Germinal center (tissue), 1 donor: ENCODE results near the gene OR52K1.
"Not testable (repeated sequence)": the region's sequence is repeated elsewhere in the genome, so short reads cannot be mapped to it uniquely, and the experiment has no call there.

ENCODE experiments used
- DNase-seq: peaks from one replicate; pipeline ENCODE4 v3.0.0; 2012; ENCODE audit warnings: mixed read lengths, low spot score

The OR52K1 gene

GRCh38 chr11:4491878-4492606, 9.6 kb downstream of the OR52K1 start:
- no peak for DNase-seq

DNA sequence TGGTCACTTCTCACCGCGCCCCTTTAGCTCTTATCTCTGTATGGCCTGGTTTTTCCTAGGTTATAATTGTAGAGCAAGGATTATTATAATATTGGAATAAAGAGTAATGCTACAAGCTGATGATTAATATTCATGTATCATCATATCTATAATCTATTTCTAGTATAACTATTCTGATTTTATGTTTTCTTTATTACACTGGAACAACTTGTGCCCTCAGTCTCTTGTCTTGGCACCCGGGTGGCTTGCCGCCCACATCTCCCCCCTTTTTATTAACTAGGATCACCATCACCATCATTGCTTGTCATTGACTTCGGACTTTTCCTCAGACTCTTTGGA, 11.0 kb downstream of the OR52K1 start:
- DNase-seq, result no peak

GRCh38 chr11:4495487-4495886, 13.0 kb downstream of the OR52K1 start:
- no peak for DNase-seq

DNA sequence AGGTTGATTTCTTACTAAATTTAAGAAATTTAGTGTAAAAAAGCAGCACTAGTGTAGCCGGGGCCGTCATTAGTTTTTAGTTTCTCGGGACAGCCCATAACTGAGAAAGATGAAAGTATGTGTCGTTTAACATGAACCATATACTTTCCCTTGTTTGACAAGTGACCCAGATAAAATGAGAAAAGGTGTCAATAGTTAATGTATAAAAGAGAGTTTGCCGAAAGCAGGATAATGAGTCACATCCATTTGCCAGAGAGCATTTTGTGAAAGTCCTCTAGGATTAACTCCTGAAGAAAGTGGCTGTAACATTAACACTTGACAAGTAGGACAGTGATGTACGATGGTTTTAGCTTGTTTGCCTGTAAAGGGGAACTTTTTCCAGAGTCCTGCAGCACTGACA, 13.5 kb downstream of the OR52K1 start:
- DNase-seq, result no peak

DNA sequence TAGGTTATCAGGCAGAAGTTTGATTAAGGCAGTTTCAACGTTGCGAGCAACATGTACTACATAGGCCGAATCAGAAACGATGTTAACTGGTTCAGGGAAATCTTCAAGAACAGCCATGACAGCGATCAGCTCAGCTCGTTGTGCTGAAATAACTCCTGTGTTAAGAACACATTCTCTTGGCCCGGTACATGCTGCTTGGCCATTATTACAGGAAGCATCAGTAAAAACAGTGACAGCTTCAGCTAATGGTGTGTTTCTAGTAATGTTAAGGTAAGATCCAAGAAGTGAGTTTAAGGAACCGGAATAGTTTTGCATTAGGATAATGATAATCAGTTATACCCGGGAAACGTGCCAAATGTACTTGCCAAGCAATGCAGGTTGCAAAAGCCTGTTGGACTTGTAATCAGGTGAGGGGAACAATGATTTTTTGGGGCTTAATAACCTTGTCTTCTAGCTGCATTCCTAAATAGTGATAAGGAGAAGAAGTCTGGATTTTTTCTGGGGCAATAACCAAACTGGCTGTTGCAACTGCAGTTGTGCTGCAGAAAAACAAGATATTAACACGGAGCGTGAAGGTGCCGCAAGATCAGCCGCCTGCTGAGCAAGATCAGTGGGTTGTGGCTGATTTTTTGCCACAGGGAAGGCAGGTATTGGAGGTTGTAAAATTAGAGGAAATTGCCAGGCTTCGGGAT, 14.3 kb downstream of the OR52K1 start:
- no peak for DNase-seq

DNA sequence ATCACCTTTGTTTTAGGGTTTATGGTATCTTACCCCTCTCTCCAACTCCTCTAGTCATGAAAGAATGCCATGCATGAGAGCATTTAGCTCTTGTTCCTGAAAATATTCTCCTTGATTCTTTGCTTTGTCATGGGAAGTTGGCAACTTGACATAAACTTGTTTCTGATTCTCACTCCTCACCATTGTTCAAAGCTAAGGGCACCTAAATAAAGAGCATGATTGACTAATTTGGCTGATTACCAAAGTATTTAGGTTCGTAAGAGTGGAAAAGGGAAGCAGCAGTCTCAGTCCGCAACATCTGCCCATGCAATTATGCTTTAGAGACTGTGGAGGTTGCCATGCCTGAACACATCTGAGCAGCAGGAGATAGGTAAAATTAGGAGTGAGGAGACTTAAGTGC, 26.4 kb downstream of the OR52K1 start:
- no peak for DNase-seq

DNA sequence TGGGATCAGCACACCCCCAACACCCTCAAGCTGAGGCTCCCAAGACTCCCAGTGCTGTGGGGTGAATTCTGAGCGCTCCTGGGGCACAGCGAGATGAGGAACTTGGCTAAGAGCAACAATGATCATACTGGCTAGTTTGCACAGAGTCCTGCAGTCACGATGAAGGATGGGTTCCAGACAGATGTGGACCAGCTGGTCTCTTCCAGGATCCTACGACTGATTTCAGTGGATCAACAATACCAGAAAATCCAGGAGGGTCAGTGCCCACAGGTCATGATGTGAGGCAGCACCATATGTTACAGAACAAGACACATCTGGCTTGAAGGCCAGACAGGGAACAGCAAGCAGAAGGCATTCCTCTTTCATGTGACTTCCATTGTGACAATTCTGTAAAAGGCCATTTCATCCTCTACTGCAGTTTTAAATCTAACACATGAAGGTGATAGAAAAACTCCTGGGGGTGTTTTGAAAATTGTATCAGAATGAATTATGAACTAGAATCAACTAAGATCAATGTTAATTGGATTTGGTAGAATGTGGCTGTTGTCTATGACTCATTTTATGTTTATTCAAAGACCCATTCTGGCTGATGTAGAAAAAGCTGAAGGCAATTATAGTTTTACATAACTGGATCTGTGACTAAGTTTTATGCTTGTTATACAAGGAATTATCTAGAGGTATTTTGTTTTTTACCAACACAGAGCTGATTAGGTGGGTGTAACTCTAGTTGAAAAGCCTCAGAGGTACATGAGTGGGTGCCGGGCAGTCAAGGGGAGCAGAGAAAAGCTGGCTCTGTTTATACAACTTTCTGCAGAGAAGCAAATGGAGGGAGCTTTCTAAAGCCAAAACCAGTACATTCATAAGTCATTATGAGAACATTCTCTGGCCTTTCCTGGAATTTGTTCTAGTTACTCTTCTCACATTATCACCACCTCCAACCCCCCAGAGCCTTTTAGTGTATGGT, 29.1 kb downstream of the OR52K1 start:
- no peak for DNase-seq

GRCh38 chr11:4514196-4514595, 31.8 kb downstream of the OR52K1 start:
- no peak for DNase-seq

DNA sequence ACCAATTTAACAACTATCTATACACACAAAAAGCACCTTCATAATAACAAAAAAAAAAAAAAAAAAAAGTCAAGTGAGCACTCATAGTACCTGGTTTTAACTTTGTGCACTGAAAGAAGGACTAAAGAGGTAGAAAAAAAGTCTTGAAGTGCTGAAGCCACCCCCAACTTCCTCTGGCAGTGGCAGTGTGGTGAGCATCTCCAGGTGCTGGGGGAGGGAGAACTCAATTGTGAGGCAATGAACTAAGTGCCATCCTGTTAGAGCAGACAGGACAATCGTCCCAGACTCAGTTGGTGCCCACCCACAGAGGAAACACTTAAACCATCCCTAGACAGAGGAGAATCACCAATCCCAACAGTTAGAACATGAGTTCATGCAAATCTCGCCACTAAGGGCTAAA, 39.9 kb downstream of the OR52K1 start:
- no peak for DNase-seq

GRCh38 chr11:4522752-4523151, 40.3 kb downstream of the OR52K1 start:
- no peak for DNase-seq

DNA sequence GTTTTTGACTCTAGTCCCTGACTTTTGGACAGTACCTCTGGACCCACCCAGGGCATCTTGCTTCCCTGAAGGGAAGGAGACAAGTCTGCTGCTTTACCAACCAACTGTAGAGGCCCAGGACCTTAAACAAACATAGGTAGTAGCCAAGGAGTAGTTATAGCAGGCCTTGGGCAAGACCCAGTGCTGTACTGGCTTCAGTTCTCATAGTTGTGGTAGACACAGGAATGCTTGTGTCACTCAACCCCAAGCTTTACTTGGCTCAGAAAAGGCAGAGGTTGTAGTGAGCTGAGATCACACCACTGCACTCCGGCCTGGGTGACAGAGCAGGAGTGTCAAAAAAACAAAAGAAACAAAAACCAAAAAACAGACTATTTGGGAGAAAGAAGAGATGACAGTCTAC, 41.2 kb downstream of the OR52K1 start:
- no peak for DNase-seq

DNA sequence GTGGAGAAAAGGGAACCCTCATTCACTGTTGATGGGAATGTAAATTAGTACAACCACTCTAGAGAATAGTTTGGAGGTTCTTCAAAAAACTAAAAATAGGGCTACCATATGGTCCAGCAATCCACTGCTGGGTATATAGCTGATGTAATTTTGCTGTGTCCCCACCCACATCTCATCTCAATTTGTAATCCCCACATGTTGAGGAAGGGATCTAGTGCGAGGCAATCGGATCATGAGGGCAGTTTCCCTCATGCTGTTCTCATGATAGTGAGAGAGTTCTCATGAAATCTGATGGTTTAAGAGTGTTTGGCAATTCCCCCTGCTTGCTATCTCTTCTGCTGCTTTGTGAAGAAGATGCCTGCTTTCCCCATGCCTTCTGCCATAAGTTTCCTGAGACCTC, 45.5 kb downstream of the OR52K1 start:
- no peak for DNase-seq

GRCh38 chr11:4531686-4532085, 49.2 kb downstream of the OR52K1 start:
- not testable (repeated sequence) for DNase-seq

DNA sequence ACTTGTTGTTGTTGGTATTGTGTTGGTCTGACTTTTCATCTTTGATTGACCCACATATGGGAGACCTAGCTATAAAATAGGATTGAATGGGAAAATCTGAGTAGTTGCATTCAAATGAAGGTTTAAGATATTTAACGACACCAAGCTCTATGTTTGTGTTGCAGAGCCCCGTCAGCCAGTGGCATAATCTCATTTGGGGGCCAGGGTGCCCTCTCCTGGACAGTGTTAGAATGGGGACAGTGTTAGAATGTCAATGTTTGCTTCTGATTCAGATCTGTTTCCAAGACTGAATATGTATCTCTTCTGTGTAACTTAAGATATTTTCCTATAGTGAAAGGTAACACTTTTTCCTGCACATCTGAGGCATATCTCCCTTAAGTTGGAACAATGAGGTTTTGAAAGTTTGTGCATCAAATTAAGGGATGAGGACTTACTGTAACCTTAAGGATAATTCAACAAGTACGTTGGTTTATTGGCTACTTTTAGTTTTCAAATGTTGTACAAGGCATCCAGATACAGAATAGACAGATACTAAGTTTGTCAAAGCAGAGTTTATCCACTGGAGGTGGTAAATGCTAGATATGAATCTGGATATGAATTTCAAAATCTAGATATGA, 57.3 kb downstream of the OR52K1 start:
- peak; percentile 25 for DNase-seq

- DNase-seq, result no peak
These were observed 58.6 kb downstream of the OR52K1 start for GRCh38 chr11:4541071-4541470.
